GM12865 (cell line): Measurements from ENCODE around the gene UNG.

Experiments used
- DNase-seq: peaks from one replicate; pipeline ENCODE4 v3.0.0; 2010; ENCODE audit warnings: low read depth
- H3K4me3 ChIP-seq: 2 replicates; pipeline ENCODE4 v1.5.1; 2011; ENCODE audit warnings: mild to moderate bottlenecking, low read depth, low read length, control low read depth
- CTCF ChIP-seq: IDR thresholded peaks from 2 replicates; pipeline ENCODE4 v1.5.1; 2011; ENCODE audit warnings: low read length, control low read depth, low read depth, inconsistent platforms; ENCODE audit not compliant: insufficient read depth; ENCODE audit errors: missing control alignments

Gene UNG

DNA sequence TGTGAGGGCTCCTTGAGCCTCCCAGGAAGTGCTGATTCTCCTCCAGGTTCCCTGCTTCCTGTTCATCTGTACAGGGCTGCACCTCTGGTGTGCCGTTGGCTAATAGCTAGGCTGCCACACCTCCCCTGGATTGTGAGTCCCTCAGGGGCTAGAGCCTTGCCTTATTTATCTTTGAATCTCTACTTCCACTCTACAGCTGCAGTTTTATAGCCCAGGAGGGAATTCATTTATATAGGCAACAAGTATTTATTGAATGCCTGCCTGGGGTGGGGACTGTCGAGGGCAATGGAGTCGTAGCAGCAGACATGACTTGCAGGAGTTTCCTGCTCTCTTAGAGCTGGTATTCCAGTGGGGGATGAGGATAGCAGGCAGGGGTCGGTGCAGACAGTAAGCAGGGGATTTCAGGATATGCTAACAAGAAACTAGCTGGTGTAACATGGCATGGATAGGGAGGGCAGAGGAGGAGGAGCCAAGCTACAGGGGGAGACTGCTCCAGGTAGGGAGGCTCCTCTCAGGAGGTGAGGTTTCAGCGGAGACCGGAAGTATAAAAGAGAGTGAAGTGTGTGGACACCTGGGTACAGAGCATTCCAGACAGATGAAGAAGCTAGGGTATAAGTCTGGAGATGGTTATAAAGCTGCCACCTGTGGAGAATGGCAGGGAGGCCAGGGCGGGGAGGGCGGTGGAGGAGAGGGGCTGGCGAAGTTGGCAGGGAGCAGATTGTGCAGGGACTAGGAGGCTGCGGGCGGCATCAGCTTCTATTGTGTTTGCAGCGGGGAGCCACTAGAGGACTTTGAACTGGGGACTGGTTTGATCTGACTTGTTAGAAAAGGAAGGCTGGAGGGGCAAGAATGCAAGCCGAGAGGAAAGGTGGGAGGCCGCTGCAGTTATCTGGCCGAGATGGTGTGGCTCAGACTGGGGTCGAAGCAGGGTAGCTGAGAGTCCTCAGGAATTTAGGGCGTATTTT is 27.8 kb upstream of the UNG start:
- H3K4me3 ChIP-seq = no peak overlapping the region
- DNase-seq = no peak
- no peak for TF ChIP-seq CTCF

- no peak for TF ChIP-seq CTCF
Observed at GRCh38 chr12:109074866-109075265, 22.5 kb upstream of the UNG start.

DNA sequence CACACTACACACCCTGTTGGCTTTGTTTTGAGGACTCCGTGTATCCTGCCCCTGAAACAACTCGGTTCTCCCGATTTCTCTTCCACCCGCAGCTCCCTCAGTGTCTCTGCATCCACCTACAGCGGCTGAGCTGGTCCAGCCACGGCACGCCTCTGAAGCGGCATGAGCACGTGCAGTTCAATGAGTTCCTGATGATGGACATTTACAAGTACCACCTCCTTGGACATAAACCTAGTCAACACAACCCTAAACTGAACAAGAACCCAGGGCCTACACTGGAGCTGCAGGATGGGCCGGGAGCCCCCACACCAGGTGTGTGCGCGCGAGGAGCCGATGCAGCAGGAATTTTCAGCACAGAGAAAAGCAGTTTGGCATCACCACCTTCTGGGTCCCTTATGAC is 14.6 kb upstream of the UNG start:
- DNase-seq = no peak
- TF ChIP-seq CTCF = no peak
- H3K4me3 ChIP-seq = no peak overlapping the region

More at GRCh38 chr12:109074866-109075265, 22.5 kb upstream of the UNG start:
- DNase-seq = no peak
- no peak overlapping the region for H3K4me3 ChIP-seq

DNA sequence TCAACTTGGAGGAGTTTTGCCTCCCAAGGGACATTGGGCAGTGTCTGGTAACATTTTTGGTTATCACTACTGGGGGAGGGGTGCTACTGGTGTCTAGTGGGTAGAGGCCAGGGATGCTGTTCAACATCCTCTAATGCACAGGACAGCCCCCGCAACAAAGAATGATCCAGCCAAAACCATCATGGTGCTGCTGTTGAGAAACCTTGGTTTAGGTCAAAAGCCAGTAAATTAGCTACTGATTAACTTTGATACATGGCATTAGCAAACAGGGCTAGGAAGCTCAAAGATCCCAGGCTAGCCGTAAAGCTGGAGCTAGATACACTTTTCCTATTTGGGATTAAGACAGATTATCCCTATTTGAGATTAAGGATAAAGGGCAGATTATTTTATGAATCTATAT is 13.0 kb upstream of the UNG start:
- TF ChIP-seq CTCF = no peak
- DNase-seq = no peak
- H3K4me3 ChIP-seq = no peak overlapping the region

DNA sequence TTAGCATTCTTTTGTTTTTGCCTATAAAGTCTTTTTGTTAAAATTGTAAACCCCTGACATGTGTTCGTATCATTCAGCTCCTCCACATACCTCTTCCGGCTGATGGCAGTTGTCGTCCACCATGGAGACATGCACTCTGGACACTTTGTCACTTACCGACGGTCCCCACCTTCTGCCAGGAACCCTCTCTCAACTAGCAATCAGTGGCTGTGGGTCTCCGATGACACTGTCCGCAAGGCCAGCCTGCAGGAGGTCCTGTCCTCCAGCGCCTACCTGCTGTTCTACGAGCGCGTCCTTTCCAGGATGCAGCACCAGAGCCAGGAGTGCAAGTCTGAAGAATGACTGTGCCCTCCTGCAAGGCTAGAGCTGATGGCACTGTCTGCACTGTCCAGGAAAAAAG is 11.8 kb upstream of the UNG start:
- H3K4me3 ChIP-seq = no peak overlapping the region
- no peak for DNase-seq
- no peak for TF ChIP-seq CTCF

DNA sequence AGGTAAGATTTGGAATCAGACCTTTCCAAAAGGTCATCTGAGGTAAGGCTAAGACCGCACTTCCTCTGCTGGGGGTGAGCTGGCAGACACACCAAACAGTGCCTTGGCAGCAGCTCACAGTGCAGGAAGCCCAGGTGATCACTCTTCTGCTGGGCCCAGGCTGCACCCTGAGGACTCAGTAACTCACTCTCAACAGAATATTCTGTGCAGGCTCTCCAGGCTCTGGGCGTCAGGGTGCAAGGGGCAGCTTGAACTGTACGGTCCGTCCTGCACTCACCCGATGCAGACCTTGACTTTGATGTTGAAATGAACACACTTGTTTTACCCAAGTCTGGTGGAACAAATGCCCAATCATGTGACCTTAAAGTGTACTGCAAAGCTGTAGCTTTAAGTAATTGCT is 10.1 kb upstream of the UNG start:
- TF ChIP-seq CTCF = no peak
- no peak for DNase-seq
- no peak overlapping the region for H3K4me3 ChIP-seq
